OCI-LY7 (cell line): ENCODE data around the gene EPB41L2.

ENCODE experiments used
- EZH2phosphoT487 ChIP-seq: fragments of 200-600 bp; sonication (generic); IDR thresholded peaks from 2 replicates; pipeline ENCODE4 v1.6.1; 2018; ENCODE audit warnings: low read depth, borderline replicate concordance, mild to moderate bottlenecking, mixed run types, antibody characterized with exemption, low read length, moderate library complexity, mixed read lengths
- TF ChIP-seq, protein P1 (sequence below): fragments of 200-600 bp; sonication (generic); conservative IDR thresholded peaks from 2 replicates; pipeline ENCODE4 v1.5.1; 2014; ENCODE audit warnings: mild to moderate bottlenecking, antibody characterized with exemption, low read length, moderate library complexity, mixed read lengths

DNA sequence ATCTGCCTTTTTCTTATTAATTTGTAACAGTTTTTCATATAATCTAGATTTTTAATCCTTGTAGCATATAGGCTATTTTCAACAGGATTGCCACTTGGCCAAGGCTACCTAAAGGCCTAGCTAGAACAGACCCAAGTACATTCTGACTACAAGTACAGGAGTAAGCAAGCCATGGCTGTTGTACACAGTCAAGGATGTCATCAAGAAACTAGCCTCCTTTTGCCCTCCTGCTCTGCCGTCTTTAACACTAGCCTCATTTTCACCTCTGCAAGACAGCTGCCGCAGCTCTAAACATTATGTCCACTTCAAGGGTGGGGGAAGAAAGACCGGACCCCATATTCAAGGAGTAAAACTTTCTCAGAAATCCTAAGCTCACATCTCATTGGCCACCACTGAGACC, 45.1 kb downstream of the EPB41L2 start:
- TF ChIP-seq, protein P1, sequence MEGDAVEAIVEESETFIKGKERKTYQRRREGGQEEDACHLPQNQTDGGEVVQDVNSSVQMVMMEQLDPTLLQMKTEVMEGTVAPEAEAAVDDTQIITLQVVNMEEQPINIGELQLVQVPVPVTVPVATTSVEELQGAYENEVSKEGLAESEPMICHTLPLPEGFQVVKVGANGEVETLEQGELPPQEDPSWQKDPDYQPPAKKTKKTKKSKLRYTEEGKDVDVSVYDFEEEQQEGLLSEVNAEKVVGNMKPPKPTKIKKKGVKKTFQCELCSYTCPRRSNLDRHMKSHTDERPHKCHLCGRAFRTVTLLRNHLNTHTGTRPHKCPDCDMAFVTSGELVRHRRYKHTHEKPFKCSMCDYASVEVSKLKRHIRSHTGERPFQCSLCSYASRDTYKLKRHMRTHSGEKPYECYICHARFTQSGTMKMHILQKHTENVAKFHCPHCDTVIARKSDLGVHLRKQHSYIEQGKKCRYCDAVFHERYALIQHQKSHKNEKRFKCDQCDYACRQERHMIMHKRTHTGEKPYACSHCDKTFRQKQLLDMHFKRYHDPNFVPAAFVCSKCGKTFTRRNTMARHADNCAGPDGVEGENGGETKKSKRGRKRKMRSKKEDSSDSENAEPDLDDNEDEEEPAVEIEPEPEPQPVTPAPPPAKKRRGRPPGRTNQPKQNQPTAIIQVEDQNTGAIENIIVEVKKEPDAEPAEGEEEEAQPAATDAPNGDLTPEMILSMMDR, result no peak
- no peak for TF ChIP-seq EZH2phosphoT487
